Stimulated activated CD4-positive, alpha-beta T cell treated with anti-CD3 and anti-CD28 coated beads, Interleukin-12 subunit alpha, Interleukin-12 subunit beta, amount 100 ng/mL, for 24 hours (primary cell): Measurements from ENCODE around the gene MAGEL2.

ENCODE experiments used
- DNase-seq, 2 experiments: peaks; one replicate each; pipeline ENCODE4 v3.0.0-alpha.2; 2020; ENCODE audit warnings: low read depth in 2 of 2

Gene MAGEL2

DNA sequence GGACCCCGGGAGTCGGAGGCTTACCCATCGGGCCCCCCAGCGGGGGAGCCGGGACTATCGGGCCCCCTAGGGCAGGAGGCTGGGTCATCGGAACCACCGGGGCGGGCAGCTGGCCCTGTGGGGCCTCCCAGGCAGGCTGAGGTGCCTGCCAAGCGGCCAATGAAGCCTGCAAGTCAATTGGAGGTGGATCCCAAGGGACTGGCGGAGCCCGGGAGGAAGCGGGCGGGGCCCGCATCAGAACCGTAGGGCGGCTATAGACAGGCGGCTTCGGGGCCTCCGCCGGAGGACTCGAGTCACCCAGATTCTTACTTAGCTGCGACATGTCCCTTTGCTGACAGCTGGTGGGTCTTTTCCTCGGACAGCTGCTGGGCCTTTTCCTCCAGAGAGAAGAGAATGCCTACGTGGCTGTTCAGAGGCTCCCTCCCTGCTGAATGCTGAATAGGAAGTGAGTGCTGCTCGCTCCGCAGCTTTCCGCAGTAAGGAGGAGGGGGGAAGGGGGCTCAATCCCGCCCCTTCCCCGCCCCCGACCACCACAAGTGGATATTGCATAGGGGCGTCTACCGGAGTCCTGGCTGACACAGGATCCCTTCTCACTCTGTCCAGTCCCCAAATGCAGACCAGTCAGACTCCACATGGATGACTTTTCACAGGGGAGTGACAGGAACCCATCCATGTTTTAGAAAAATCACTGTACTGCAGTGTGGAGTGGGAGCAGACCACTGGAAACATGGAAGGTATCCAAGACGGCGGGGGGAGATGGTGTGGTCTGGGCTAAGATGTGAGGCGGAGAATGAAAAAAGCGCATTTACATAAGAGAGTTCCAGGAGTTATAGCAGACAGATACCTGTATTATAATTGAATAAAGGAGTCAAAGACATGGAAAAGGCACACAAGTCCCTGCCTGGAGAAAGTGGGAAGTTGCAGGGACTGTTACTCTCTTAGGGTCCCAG, at the start of gene MAGEL2:
Gene MAGEL2, minus strand, starts transcription at position 447 of the 950 bp plus-strand sequence. Its CDS starts 125 bp downstream, at position 322.
- DNase-seq: no peak

- DNase-seq: no peak
These were observed 47.6 kb upstream of the MAGEL2 start for GRCh38 chr15:23695282-23695681.

DNA sequence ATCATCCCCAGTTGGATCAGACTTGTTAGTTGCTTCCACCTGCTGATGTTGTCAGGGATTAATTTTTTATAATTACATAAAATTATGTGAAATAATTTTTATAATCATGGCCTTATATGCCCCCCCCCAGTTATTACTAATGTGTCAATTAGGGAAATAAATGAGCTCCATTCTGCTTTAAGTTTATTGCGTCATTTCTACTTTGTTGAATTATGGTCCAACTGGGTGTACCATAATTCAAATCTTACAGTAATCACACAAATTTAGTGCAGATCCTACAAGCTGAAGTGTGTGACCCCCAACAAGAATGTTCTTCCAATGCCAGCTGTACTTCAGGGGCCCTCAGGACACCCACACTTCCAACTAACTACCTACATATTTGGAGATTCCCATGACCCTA, 46.9 kb upstream of the MAGEL2 start:
- no peak for DNase-seq

DNA sequence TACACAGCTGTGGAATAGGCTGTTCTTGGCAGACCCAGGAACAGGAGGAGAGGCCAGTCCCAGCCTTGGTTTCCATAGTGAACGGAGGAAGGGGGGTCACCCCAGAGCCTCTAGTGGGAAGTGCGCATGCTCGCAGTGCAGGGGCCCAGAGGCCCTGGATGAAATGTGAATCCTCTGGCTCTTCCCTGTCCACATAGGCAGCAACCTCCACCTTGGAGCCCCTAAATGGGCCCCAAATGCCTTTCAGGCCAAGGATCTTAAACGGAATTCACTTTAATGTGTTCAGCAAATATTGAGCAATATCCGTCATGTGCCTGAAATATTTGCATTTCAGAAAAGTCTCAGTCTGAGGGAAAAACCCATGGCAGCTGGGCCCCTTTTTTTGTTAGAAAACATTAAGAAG, 42.8 kb upstream of the MAGEL2 start:
- DNase-seq: no peak

GRCh38 chr15:23690015-23690414, 42.3 kb upstream of the MAGEL2 start:
- DNase-seq: no peak

DNA sequence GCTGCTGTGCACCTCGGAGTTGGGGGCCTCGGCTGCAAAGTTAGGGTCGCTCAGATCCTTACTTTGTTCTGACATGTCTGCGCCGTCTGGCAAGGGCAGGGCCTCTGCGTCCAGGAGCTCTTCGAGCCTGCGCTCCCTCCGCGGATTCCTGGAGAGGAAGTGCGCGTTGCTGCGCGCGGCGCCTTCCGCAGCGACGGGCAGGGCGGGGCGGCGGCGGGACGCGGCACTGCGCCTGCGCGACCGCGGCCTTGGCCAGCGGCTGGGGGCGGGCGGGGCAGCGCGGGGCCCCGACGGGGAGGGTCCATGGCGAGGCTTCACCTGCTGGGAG, 39.4 kb upstream of the MAGEL2 start, which contains the start of gene NDN:
Gene NDN, minus strand, starts transcription at position 163 of the 328 bp plus-strand sequence. Its CDS starts 88 bp downstream, at position 75.
- DNase-seq: no peak

DNA sequence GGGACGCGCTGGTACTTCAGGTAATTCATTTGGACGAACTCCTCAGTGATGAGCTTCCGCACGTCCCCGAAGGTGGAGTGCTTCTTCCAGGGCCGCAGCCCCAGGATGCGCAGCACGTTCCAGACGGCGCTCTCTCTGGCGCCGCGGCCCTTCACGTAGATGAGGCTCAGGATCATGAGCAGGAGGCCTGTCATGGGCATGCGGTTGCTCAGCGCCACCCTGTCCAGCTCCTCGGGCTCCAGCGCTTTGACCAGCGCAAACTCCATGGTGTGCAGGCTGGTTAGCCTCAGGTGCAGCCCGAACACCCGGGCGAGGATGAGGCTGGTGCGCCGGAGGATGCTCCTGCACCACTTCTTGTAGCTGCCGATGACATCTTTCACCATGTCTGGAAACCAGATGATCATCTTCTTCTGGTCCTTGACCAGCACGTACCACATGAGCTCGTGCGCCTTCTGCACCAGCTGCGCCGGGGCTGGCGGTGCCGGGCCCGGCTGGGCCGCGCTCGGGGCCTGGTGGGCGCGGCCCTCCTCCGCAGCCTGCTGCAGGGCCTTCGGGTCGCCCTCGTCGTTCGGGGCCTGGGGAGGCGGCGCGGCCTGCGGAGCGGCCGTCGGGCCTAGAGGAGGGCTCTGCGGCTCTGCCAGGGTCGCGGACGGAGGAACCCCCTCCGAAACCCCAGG, 38.9 kb upstream of the MAGEL2 start:
- no peak for DNase-seq

- DNase-seq: no peak
These were observed 23.8 kb upstream of the MAGEL2 start for GRCh38 chr15:23671481-23671880.

- no peak for DNase-seq
These were observed 23.3 kb upstream of the MAGEL2 start for GRCh38 chr15:23670970-23671369.

DNA sequence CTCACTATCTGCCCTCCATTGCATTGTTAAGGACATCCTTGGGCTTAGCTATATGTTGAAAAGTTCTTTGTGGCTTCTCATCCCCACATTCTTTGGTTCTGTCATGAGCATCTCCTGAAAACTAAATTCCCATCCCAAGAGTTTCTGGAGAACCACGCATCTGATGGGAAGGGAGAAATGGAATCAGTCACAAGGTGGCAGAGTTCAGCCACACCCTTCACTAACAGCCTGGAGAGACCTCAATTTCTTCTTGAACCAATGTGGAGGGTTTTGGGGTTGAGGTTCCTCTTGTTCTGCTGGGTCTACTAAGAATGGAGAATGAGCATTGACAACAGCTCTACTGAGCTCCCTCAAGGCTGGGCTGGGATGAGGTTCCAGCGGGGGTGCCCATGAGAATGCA, 15.6 kb upstream of the MAGEL2 start:
- no peak for DNase-seq

DNA sequence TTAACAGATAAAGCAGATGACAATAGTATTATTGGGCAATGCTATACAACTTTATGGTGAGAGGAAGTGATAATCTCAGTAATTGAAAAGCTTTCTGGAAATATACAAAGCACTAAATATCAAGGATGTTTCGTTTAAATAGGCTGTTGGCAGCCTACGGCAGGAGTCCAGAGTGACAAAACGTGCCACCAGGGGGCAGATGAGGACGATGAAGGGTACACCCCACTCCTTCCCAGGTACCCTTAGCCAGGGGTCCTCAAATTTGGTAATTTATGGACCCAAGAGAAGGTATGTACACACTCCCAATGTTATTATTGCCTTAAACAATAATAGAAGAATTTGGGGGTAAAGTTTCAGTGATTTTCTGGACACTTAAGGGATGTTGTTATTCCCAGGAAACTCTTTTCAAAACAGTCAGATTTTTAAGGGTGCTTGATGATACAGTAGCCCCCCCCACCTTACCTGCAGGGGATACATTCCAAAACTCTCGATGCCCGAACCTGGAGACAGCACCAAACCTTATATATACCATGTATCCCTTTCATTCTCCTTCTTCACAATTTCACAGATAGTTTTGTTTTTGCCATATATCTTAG, 1.4 kb upstream of the MAGEL2 start:
- peak in 1 of 2 experiments; percentile 39 for DNase-seq

DNA sequence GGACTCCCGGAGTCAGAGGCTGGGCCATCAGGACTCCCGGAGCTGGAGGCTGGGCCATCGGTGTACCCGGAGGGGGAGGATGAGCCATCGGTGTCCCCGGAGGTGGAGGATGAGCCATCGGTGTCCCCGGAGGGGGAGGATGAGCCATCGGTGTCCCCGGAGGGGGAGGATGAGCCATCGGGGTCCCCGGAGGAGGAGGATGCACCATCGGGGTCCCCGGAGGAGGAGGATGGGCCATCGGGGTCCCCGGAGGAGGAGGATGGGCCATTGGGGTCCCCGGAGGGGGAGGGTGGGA, 719 bp downstream of the MAGEL2 start:
- no peak for DNase-seq

GRCh38 chr15:23646165-23647000, 1.3 kb downstream of the MAGEL2 start:
- DNase-seq: no peak

DNA sequence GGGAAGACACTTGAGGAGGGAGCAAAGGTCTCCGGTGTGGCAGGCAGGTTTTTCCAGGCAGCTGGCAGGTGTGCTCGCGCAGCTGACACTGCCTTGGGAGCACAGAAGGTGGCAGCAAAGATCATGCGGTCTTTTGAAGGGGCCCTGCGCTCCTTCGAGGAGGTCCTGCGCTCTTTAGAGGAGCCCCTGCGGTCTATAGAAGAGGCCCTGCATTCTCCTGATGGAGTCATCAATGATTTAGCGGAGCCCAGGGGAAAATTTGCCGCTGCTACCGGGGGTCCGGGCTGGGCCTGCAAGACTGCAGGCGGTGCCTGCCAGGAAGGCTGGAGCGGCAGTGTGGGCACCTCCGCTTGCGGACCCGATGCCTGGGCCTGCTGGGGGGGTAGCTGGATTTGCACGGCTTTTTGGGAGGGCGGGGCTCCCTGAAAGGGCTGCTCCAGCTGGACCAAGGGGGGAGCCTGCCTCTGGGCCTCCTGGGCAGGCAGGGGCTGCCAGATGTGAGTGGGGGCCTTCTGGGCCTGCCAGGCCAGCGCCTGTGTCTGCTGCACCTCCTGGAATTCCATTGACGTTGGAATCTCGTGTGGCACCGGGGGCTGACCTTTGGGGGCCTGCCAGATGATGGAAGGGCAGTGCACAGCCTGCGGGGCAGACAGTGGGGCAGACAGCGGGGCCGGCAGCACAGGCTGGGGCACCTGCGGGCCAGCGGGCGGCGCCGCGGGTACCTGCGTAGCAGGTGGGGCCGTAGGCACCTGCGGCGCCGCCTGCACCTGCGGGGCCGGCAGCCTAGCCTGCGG, 2.1 kb downstream of the MAGEL2 start:
- no peak for DNase-seq

DNA sequence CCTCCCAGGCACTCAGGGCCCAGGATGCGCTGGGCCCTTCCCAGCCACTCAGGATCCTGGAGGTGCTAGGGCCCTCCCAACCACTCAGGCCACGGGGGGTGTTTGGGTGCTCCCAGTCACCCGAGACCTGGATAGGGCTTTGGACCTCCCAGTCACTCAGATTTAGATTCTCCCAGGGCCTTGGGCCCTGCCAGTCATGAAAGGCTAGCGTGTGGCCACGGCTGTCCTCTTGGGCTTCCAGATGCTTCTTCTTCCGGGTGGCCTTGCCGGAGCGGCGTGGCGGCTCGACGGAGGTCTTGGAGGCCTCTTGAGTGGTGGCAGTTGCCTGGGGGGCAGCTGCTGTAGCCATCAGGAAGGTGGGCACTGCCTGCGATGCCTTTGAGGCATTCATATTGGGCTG, 2.8 kb downstream of the MAGEL2 start:
- no peak for DNase-seq

DNA sequence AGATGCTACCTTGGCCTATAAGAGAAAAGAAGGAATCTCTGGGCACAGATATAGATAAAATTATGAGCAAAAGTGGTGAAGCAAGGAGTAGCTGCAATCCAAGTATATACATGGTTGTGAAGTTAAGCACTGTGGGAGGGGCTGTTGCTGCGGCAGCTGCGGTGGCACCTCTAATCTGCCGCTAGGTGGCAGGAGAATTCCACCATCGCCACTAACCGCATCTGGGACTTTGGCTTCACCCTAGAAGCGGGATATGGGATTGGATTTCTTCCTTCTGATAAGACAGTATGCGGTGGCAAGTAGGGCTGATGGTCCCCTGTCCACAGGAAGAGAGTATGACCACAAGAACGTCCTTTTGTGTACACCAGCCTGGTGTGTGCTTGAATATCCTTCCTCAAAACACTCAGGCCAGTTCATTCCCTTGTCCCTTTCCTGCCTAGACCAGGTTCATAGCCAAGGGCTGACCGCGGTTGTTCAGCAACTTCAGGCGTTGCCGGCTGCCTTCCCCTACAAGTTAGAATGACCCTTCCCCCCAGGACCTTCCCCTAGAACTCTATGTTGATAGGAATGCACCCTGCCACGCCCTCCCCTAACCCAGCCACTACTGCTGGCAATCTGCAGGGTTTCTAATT, 5.1 kb downstream of the MAGEL2 start:
- DNase-seq: peak in 1 of 2 experiments; percentile 34

GRCh38 chr15:23634181-23634580, 13.5 kb downstream of the MAGEL2 start:
- no peak for DNase-seq

DNA sequence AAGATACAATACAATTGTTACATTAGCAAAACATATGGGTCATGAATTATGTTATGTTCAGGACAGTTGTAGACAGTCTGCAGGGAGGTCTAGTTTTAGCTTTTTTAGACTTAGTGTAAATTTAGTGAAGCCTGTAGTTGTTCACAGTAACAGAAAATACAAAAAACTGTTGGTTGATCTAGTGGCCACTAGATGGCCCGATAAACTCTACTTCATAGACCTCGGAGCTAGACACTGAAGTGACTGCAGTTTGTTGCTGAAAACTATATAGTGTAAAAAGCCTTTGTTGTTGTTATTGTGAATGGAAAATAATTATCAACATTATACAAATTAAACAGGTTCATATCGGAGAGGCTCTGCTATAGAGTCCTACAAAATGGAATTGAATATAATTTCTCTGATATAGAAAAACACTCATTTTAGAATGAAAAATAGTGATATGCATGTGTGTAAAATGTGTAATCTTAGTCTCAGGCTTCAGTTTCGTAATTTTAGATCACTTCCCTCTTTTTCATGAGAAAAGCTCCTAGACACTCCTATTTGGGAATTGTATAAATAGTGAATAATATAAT, 18.3 kb downstream of the MAGEL2 start:
- DNase-seq: no peak

GRCh38 chr15:23628612-23629233, 18.9 kb downstream of the MAGEL2 start:
- no peak for DNase-seq

GRCh38 chr15:23616536-23616935, 31.1 kb downstream of the MAGEL2 start:
- DNase-seq: no peak
